H1 (cell line): ENCODE results near the gene PNO1. TPM values are rescaled to one million over a fixed set of nuclear protein-coding genes. Genes with fewer than 3 reads are reported as not detected.

Experiments
- CTCF ChIA-PET: fragments of 300-600 bp; sonication (Branson Sonifier 250); formaldehyde crosslinking; loops from one replicate; lab custom pipeline; 2021; ENCODE audit not compliant: partially characterized antibody; lab: Charles Lee
- POLR2A ChIA-PET: fragments of 300-600 bp; sonication (Branson Sonifier 250); formaldehyde crosslinking; loops from one replicate; lab custom pipeline; 2021; ENCODE audit warnings: inconsistent platforms; ENCODE audit not compliant: partially characterized antibody; lab: Charles Lee
- DNase-seq, 2 experiments: peaks; one replicate each; pipeline versions ENCODE4 v3.0.0 to v3.0.0-alpha.2; 2010 to 2022; ENCODE audit warnings: low spot score in 2 of 2, low read depth in 1 of 2, mixed read lengths in 1 of 2
- FAIRE-seq: peaks from 2 replicates; lab custom pipeline; 2011; peaks lifted over from hg19 to GRCh38; lab: Jason Lieb, UNC
- H2AFZ ChIP-seq: 2 replicates; pipeline ENCODE4 v1.8.1; 2012; ENCODE audit warnings: low read length, inconsistent platforms
- H2AK5ac ChIP-seq: 2 replicates; pipeline ENCODE4 v1.6.1; 2013; ENCODE audit warnings: low read depth, low read length
- H2BK120ac ChIP-seq: replicated peaks from 2 replicates; pipeline ENCODE3; 2013; ENCODE audit warnings: low read depth, low read length, inconsistent platforms
- H2BK12ac ChIP-seq: 2 replicates; pipeline ENCODE4 v1.6.1; 2013; ENCODE audit warnings: low read depth, low read length
- H2BK15ac ChIP-seq: 2 replicates; pipeline ENCODE4 v1.6.1; 2013; ENCODE audit warnings: low read length
- H2BK20ac ChIP-seq: 2 replicates; pipeline ENCODE4 v1.6.1; 2013; ENCODE audit warnings: low read length
- H2BK5ac ChIP-seq: 2 replicates; pipeline ENCODE4 v1.6.1; 2013; ENCODE audit warnings: low read depth, low read length
- H3K14ac ChIP-seq: 2 replicates; pipeline ENCODE4 v1.6.1; 2013; ENCODE audit warnings: inconsistent platforms; ENCODE audit not compliant: insufficient read length
- H3K18ac ChIP-seq: 2 replicates; pipeline ENCODE4 v1.6.1; 2013; ENCODE audit warnings: low read length; ENCODE audit errors: extremely low read depth
- H3K23ac ChIP-seq: 2 replicates; pipeline ENCODE4 v1.6.1; 2013; ENCODE audit warnings: inconsistent platforms; ENCODE audit not compliant: insufficient read length
- H3K23me2 ChIP-seq: 2 replicates; pipeline ENCODE4 v1.6.1; 2013; ENCODE audit warnings: low read depth, low read length
- H3K27ac ChIP-seq: 2 replicates; pipeline ENCODE4 v1.6.1; 2011; ENCODE audit warnings: low read depth, low read length, inconsistent platforms
- H3K27me3 ChIP-seq, 4 experiments: replicated peaks in 1 of 4; 1 replicate in 1 of 4; 2 replicates in 3 of 4; pipeline versions ENCODE4 v1.6.1 to v1.8.1; 2011 to 2013; ENCODE audit warnings: low read length in 3 of 4, mild to moderate bottlenecking in 3 of 4, inconsistent platforms in 2 of 4, mixed read lengths in 2 of 4, moderate library complexity in 1 of 4; ENCODE audit not compliant: control insufficient read depth in 3 of 4, insufficient read depth in 3 of 4; ENCODE audit errors: extremely low read depth in 1 of 4
- H3K36me3 ChIP-seq, 4 experiments: 2 replicates each; pipeline versions ENCODE4 v1.6.1 to v1.8.1; 2011 to 2013; ENCODE audit warnings: mild to moderate bottlenecking in 4 of 4, low read length in 3 of 4, moderate library complexity in 2 of 4, control low read depth in 1 of 4, inconsistent platforms in 1 of 4; ENCODE audit not compliant: insufficient read depth in 4 of 4, control insufficient read depth in 2 of 4
- H3K4ac ChIP-seq: replicated peaks from 2 replicates; pipeline ENCODE3; 2013; ENCODE audit warnings: low read length, low read depth, mixed read lengths, inconsistent platforms; ENCODE audit not compliant: insufficient read length
- H3K4me1 ChIP-seq, 4 experiments: replicated peaks in 1 of 4; 1 replicate in 1 of 4; 2 replicates in 3 of 4; pipeline versions ENCODE4 v1.6.1 to v1.8.1; 2011 to 2013; ENCODE audit warnings: low read length in 3 of 4, inconsistent platforms in 2 of 4, mixed read lengths in 1 of 4; ENCODE audit not compliant: insufficient read depth in 4 of 4, control insufficient read depth in 3 of 4
- H3K4me2 ChIP-seq, 2 experiments: 2 replicates each; pipeline versions ENCODE4 v1.6.1 to v1.8.1; 2011 to 2013; ENCODE audit warnings: low read depth in 2 of 2, low read length in 2 of 2, control low read depth in 1 of 2, inconsistent platforms in 1 of 2, mild to moderate bottlenecking in 1 of 2; ENCODE audit not compliant: insufficient read depth in 1 of 2
- H3K4me3 ChIP-seq, 4 experiments: fragments of 200-600, 300-600 bp in 1 of 4; sonication (generic), shearing (Covaris generic), sonication (Bioruptor Twin) in 1 of 4; 2 replicates each; pipeline versions ENCODE4 v1.5.1 to v1.8.1; 2011 to 2016; ENCODE audit warnings: low read length in 4 of 4, low read depth in 3 of 4, control low read depth in 2 of 4, inconsistent platforms in 2 of 4, mild to moderate bottlenecking in 2 of 4, mixed read lengths in 1 of 4, moderate library complexity in 1 of 4; ENCODE audit not compliant: insufficient read depth in 2 of 4; ENCODE audit errors: extremely low read depth in 1 of 4
- H3K56ac ChIP-seq: replicated peaks from 2 replicates; pipeline ENCODE3; 2013; ENCODE audit warnings: low read depth, mild to moderate bottlenecking, mixed read lengths, low read length, inconsistent platforms; ENCODE audit not compliant: insufficient read length
- H3K79me1 ChIP-seq: 2 replicates; pipeline ENCODE4 v1.6.1; 2013; ENCODE audit warnings: low read depth, low read length, control low read depth
- H3K79me2 ChIP-seq, 2 experiments: 2 replicates each; pipeline versions ENCODE4 v1.6.1 to v1.8.1; 2012 to 2013; ENCODE audit warnings: low read length in 2 of 2, mild to moderate bottlenecking in 2 of 2, inconsistent platforms in 1 of 2; ENCODE audit not compliant: insufficient read depth in 2 of 2, control insufficient read depth in 1 of 2
- H3K9ac ChIP-seq, 4 experiments: replicated peaks in 1 of 4; 1 replicate in 1 of 4; 2 replicates in 3 of 4; pipeline versions ENCODE4 v1.6.1 to v1.8.1; 2011 to 2013; ENCODE audit warnings: low read depth in 3 of 4, low read length in 3 of 4, control low read depth in 2 of 4, mild to moderate bottlenecking in 2 of 4, moderate library complexity in 2 of 4, inconsistent platforms in 1 of 4; ENCODE audit errors: extremely low read depth in 1 of 4
- H3K9me3 ChIP-seq, 2 experiments: 2 replicates each; pipeline versions ENCODE4 v1.6.1 to v1.8.1; 2012 to 2013; ENCODE audit warnings: mild to moderate bottlenecking in 2 of 2, moderate library complexity in 2 of 2, control low read depth in 1 of 2, inconsistent platforms in 1 of 2, low read depth in 1 of 2, low read length in 1 of 2, mixed read lengths in 1 of 2; ENCODE audit not compliant: insufficient read depth in 2 of 2
- H4K20me1 ChIP-seq, 2 experiments: replicated peaks in 1 of 2; 2 replicates each; pipeline versions ENCODE3 to v1.8.1; 2011 to 2013; ENCODE audit warnings: inconsistent platforms in 2 of 2, low read length in 2 of 2, mild to moderate bottlenecking in 1 of 2; ENCODE audit not compliant: insufficient read depth in 2 of 2, control insufficient read depth in 1 of 2
- H4K5ac ChIP-seq: 2 replicates; pipeline ENCODE4 v1.6.1; 2013; ENCODE audit warnings: low read length, low read depth, mixed read lengths, inconsistent platforms; ENCODE audit not compliant: insufficient read length
- H4K8ac ChIP-seq: 2 replicates; pipeline ENCODE4 v1.8.0; 2013; ENCODE audit warnings: mild to moderate bottlenecking, moderate library complexity, low read length, inconsistent platforms; ENCODE audit not compliant: insufficient read depth; ENCODE audit errors: extremely low read depth
- H4K91ac ChIP-seq: replicated peaks from 2 replicates; pipeline ENCODE3; 2013; ENCODE audit warnings: low read length, mixed read lengths, inconsistent platforms; ENCODE audit not compliant: insufficient read length
- CBX5 ChIP-seq: fragments of 300-800, 300-1000 bp; sonication (generic); IDR thresholded peaks from 2 replicates; pipeline ENCODE4 v1.7.1; 2016; ENCODE audit warnings: antibody characterized with exemption, low read length, low read depth
- CBX8 ChIP-seq: fragments of 300-800, 300-1000 bp; sonication (generic); IDR thresholded peaks from 2 replicates; pipeline ENCODE4 v1.7.1; 2016; ENCODE audit warnings: low read depth, low read length, borderline replicate concordance
- CEBPB ChIP-seq: IDR thresholded peaks from 2 replicates; pipeline ENCODE4 v1.6.1; 2012; ENCODE audit warnings: low read depth, low read length
- CREB1 ChIP-seq: IDR thresholded peaks from 2 replicates; pipeline ENCODE4 v1.6.1; 2012; ENCODE audit warnings: inconsistent platforms
- GABPA ChIP-seq: IDR thresholded peaks from 2 replicates; pipeline ENCODE4 v1.6.1; 2011; ENCODE audit warnings: mild to moderate bottlenecking, low read length, moderate library complexity, borderline replicate concordance; ENCODE audit not compliant: insufficient read depth
- KDM5A ChIP-seq: fragments of 200-600 bp; IDR thresholded peaks from 2 replicates; pipeline ENCODE4 v1.7.1; 2012; ENCODE audit warnings: mild to moderate bottlenecking, low read length, inconsistent platforms, mixed read lengths
- POLR2A ChIP-seq, 2 experiments: IDR thresholded peaks; 1 replicate in 1 of 2; 2 replicates in 1 of 2; pipeline ENCODE4 v1.6.1; 2011; ENCODE audit warnings: low read depth in 2 of 2, low read length in 2 of 2, mild to moderate bottlenecking in 2 of 2; ENCODE audit errors: control extremely low read depth in 1 of 2
- RFX5 ChIP-seq: IDR thresholded peaks from 2 replicates; pipeline ENCODE4 v1.6.1; 2011; ENCODE audit warnings: low read depth, low read length, improper control_type of control experiment, borderline replicate concordance
- SIN3A ChIP-seq, 2 experiments: IDR thresholded peaks in 1 of 2; conservative IDR thresholded peaks in 1 of 2; 2 replicates each; pipeline ENCODE4 v1.6.1; 2011 to 2012; ENCODE audit warnings: low read length in 2 of 2, improper control_type of control experiment in 1 of 2, low read depth in 1 of 2, mild to moderate bottlenecking in 1 of 2
- SIX5 ChIP-seq: IDR thresholded peaks from 2 replicates; pipeline ENCODE4 v1.6.1; 2011; ENCODE audit warnings: mild to moderate bottlenecking, low read depth, low read length
- SUZ12 ChIP-seq: fragments of 200-600 bp; sonication (generic); IDR thresholded peaks from 2 replicates; pipeline ENCODE4 v1.6.1; 2012; ENCODE audit warnings: mild to moderate bottlenecking, inconsistent platforms, low read length, moderate library complexity, mixed read lengths
- TAF1 ChIP-seq: IDR thresholded peaks from 2 replicates; pipeline ENCODE4 v1.6.1; 2011; ENCODE audit warnings: mild to moderate bottlenecking, low read depth, low read length
- YY1 ChIP-seq: IDR thresholded peaks from 2 replicates; pipeline ENCODE4 v1.6.1; 2011; ENCODE audit warnings: low read depth, mild to moderate bottlenecking, low read length
- ZNF274 ChIP-seq: IDR thresholded peaks from 2 replicates; pipeline ENCODE4 v1.7.0; 2012; ENCODE audit warnings: low read length, borderline replicate concordance; ENCODE audit errors: extremely low read depth
- WGBS, 2 experiments: shearing (Covaris generic) in 1 of 2; methylation state at CpG; one replicate each; pipeline versions ENCODE4 v1.1.6 to v1.1.7; 2013 to 2015; ENCODE audit warnings: low lambda C conversion rate in 2 of 2, mixed read lengths in 2 of 2, inconsistent platforms in 1 of 2, low coverage in 1 of 2, missing lambda C conversion rate in 1 of 2; ENCODE audit not compliant: insufficient replicate concordance in 2 of 2, insufficient coverage in 1 of 2, insufficient read length in 1 of 2; ENCODE audit errors: extremely low coverage in 1 of 2, missing lambda C conversion rate in 1 of 2; 5-methylcytosine and 5-hydroxymethylcytosine counted together
- polyA plus RNA-seq, 7 experiments: library from polyadenylated mRNA; depleted of rRNA in 3 of 7; stranded (reverse) in 5 of 7; unstranded in 2 of 7; fragments of >200 nt in 5 of 7; fragments of 200-250 nt in 2 of 7; gene quantifications; 1 replicate in 5 of 7; 2 replicates in 1 of 7; 4 replicates in 1 of 7; pipeline versions ENCODE4 v1.2.1 to v1.2.3, GENCODE V29; 2011 to 2013; ENCODE audit warnings: missing spikeins in 2 of 7, mixed read lengths in 2 of 7
- total RNA-seq: library from RNA; stranded (reverse); fragmentation: NEBNext Ultra II Directional; extraction: Animal tissue kit (Norgen Biotek cat#: 25700); gene quantifications from 2 replicates; pipeline ENCODE4 v1.2.1, GENCODE V29; 2021

PNO1 gene
- total and polyA plus RNA-seq, 2 of the 8 experiments (the other 6 are each of a cell fraction or from before 2014, with no cell fraction given): 18.6 to 33.2 TPM

GRCh38 chr2:68190991-68191731, 33.5 kb downstream of the PNO1 start:
- H2BK5ac ChIP-seq: no peak overlapping the region
- FAIRE-seq (no peak), DNase-seq (no peak)
- no peak overlapping the region for H4K91ac ChIP-seq
- no peak overlapping the region for H3K4ac ChIP-seq
- peaks cover 0 to 66% of the 10 kb centered on the region in 2 experiments; a peak in 2 of 4 replicates for H3K79me2 ChIP-seq
- no peak overlapping the region for H2BK12ac ChIP-seq
- H3K56ac ChIP-seq: no peak overlapping the region
- peaks cover 2% of the 10 kb centered on the region; the same call in 1 of the 2 replicates for H3K79me1 ChIP-seq
- H2AFZ ChIP-seq: no peak overlapping the region
- H3K27me3 ChIP-seq: no peaks in the 10 kb centered on the region
- CTCF ChIA-PET: interaction anchor here (0.6 to 0.9 kb wide), 2 partner anchors 10 to 35 kb away, joined by 3 to 4 read pairs; no protein-coding TSS in a partner anchor
- POLR2A ChIA-PET: interaction anchor here (2.4 kb wide), 1 partner anchor 34 kb away, joined by 8 read pairs; the partner anchor contains the start of gene PNO1
- H3K18ac ChIP-seq: no peak overlapping the region
- H2BK120ac ChIP-seq: no peak overlapping the region
- 90% methylated on average over 3 of the region's 3 CpGs; no CpG with 5 or more reads in 1 of the 2 experiments for WGBS, 2 experiments
- no peak overlapping the region for H4K5ac ChIP-seq
- no peak overlapping the region for H3K23ac ChIP-seq
- H3K4me2 ChIP-seq: no peak overlapping the region
- H2BK20ac ChIP-seq: no peak overlapping the region
- no peaks in the 10 kb centered on the region for H3K4me1 ChIP-seq
- peaks cover 3 to 17% of the 10 kb centered on the region in 2 experiments for H4K20me1 ChIP-seq
- no peak overlapping the region for H3K4me3 ChIP-seq
- no peak overlapping the region for H2BK15ac ChIP-seq
- no peak overlapping the region for H4K8ac ChIP-seq
- H3K9me3 ChIP-seq: no peaks in the 10 kb centered on the region
- H3K23me2 ChIP-seq: no peaks in the 10 kb centered on the region
- no peak overlapping the region for H3K14ac ChIP-seq
- no peak overlapping the region; a peak in 1 of 7 replicates for H3K9ac ChIP-seq
- peaks cover 0 to 5% (median 0%) of the 10 kb centered on the region in 4 experiments; a peak in 1 of 8 replicates for H3K36me3 ChIP-seq
- H3K27ac ChIP-seq: no peak overlapping the region
- H2AK5ac ChIP-seq: no peak overlapping the region
- TF ChIP-seq SUZ12 (no peak), CBX5 (no peak), ZNF274 (no peak), TAF1 (no peak), RFX5 (no peak), KDM5A (no peak), CEBPB (no peak), SIN3A (conservative IDR thresholded peaks at IDR 0.05 in 1 of 2, IDR thresholded peaks at IDR 0.05 in 1 of 2; ENCODE audit: low read depth in 1 of 2, low read length in 2 of 2) (no peak), POLR2A (IDR thresholded peaks at IDR 0.05; ENCODE audit: control extremely low read depth in 1 of 2, low read depth in 2 of 2, low read length in 2 of 2) (no peak), GABPA (no peak), CREB1 (no peak), SIX5 (no peak), YY1 (no peak), CBX8 (no peak)
